A673 (cell line): ENCODE results near the gene CEND1. TPM values are rescaled to one million over a fixed set of nuclear protein-coding genes. Genes with fewer than 3 reads are reported as not detected.

Source experiments
- BruUV-seq: library from RNA; stranded (reverse); fragments of 400-500 nt; replicated peaks from 2 replicates; lab custom pipeline; 2021; lab: Mats Ljungman, UMichigan
- CTCF ChIA-PET: fragments of 300-600 bp; sonication (Branson Sonifier 250); formaldehyde crosslinking; loops from one replicate; lab custom pipeline; 2022; ENCODE audit warnings: antibody characterized with exemption; lab: Charles Lee
- POLR2A ChIA-PET: fragments of 300-600 bp; sonication (Branson Sonifier 250); formaldehyde crosslinking; loops from one replicate; lab custom pipeline; 2022; ENCODE audit warnings: antibody characterized with exemption; ENCODE audit not compliant: low non-redundant PET; lab: Charles Lee
- DNase-seq: peaks from one replicate; pipeline ENCODE4 v3.0.0-alpha.2; 2015; ENCODE audit warnings: low spot score
- H3K27ac ChIP-seq: fragments of 200-600 bp; sonication (generic); 2 replicates; pipeline ENCODE4 v1.5.1; 2016; ENCODE audit warnings: mixed run types, low read depth, mild to moderate bottlenecking, mixed read lengths, antibody characterized with exemption, low read length; ENCODE audit not compliant: poor library complexity, severe bottlenecking
- H3K27me3 ChIP-seq: fragments of 200-600 bp; sonication (generic); replicated peaks from 2 replicates; pipeline ENCODE4 v1.6.1; 2017; ENCODE audit warnings: mixed run types, low read depth, mild to moderate bottlenecking, mixed read lengths, antibody characterized with exemption, low read length; ENCODE audit not compliant: insufficient read depth, poor library complexity
- H3K36me3 ChIP-seq: fragments of 200-600 bp; sonication (generic); 2 replicates; pipeline ENCODE4 v1.6.1; 2016; ENCODE audit warnings: mixed run types, mild to moderate bottlenecking, mixed read lengths, antibody characterized with exemption, low read length; ENCODE audit not compliant: insufficient read depth, poor library complexity, severe bottlenecking
- H3K4me1 ChIP-seq: fragments of 200-600 bp; sonication (generic); 2 replicates; pipeline ENCODE4 v1.6.1; 2017; ENCODE audit warnings: mixed run types, mild to moderate bottlenecking, mixed read lengths, antibody characterized with exemption, low read length; ENCODE audit not compliant: insufficient read depth, poor library complexity, severe bottlenecking
- H3K4me3 ChIP-seq: fragments of 200-600 bp; sonication (generic); 2 replicates; pipeline ENCODE4 v1.5.1; 2016; ENCODE audit warnings: low read depth, mixed run types, mild to moderate bottlenecking, mixed read lengths, low read length; ENCODE audit not compliant: poor library complexity, severe bottlenecking
- H3K9me3 ChIP-seq: fragments of 200-600 bp; sonication (generic); 2 replicates; pipeline ENCODE4 v1.6.1; 2016; ENCODE audit warnings: mixed run types, low read depth, mild to moderate bottlenecking, mixed read lengths, antibody characterized with exemption, low read length; ENCODE audit not compliant: poor library complexity, severe bottlenecking
- CTCF ChIP-seq: fragments of 300-800, 200-600 bp; sonication (generic); conservative IDR thresholded peaks from 2 replicates; pipeline ENCODE4 v1.5.1; 2017; ENCODE audit warnings: low read depth, mild to moderate bottlenecking, antibody characterized with exemption, low read length, moderate library complexity, mixed read lengths
- EZH2 ChIP-seq: fragments of 200-600 bp; sonication (generic); IDR thresholded peaks from 2 replicates; pipeline ENCODE4 v1.6.1; 2017; ENCODE audit warnings: borderline replicate concordance, low read depth, mild to moderate bottlenecking, mixed read lengths, antibody characterized with exemption, low read length; ENCODE audit not compliant: poor library complexity, severe bottlenecking
- intact Hi-C: fragments of 100-400 bp; cut with micrococcal nuclease; formaldehyde crosslinking; loops from one replicate; pipeline ENCODE4 v1.10.0; 2022; ENCODE audit not compliant: unreplicated experiment
- total RNA-seq: library from RNA; stranded (reverse); gene quantifications from 2 replicates; pipeline ENCODE4 v1.2.3, GENCODE V29; 2021

The CEND1 gene
- total RNA-seq, 1 experiment from 2014 or later = 0.52 TPM

GRCh38 chr11:794766-795633 lies 5.1 kb upstream of the CEND1 start:
- intact Hi-C loops = no loop called here

GRCh38 chr11:794013-794765 lies 4.3 kb upstream of the CEND1 start:
- no peaks in the 10 kb centered on the region for H3K9me3 ChIP-seq
- CTCF ChIA-PET = no interaction called here
- intact Hi-C loops = no loop called here
- no peaks in the 10 kb centered on the region for H3K27me3 ChIP-seq
- no peak overlapping the region for H3K4me3 ChIP-seq
- no peak for TF ChIP-seq EZH2
- TF ChIP-seq CTCF = no peak
- POLR2A ChIA-PET = no interaction called here
- peaks cover 10% of the 10 kb centered on the region for H3K4me1 ChIP-seq
- no peak for DNase-seq
- H3K27ac ChIP-seq = no peak overlapping the region
- peaks cover 5% of the 10 kb centered on the region for H3K36me3 ChIP-seq
- BruUV-seq = no TSS peak

More at GRCh38 chr11:794766-795633, 5.1 kb upstream of the CEND1 start:
- CTCF ChIA-PET = no interaction called here
- no peak for TF ChIP-seq CTCF
- no peak for TF ChIP-seq EZH2
- POLR2A ChIA-PET = no interaction called here
- DNase-seq = no peak
- peaks cover 7% of the 10 kb centered on the region for H3K4me1 ChIP-seq
- no peaks in the 10 kb centered on the region for H3K9me3 ChIP-seq
- peak overlapping the region; percentile 75 for H3K4me3 ChIP-seq
- BruUV-seq = no TSS peak
- no peaks in the 10 kb centered on the region for H3K27me3 ChIP-seq
- peak overlapping the region; percentile 61 for H3K27ac ChIP-seq
- peaks cover 9% of the 10 kb centered on the region for H3K36me3 ChIP-seq

- Histone ChIP-seq H3K4me3 (no peak overlapping the region), H3K9me3 (no peaks in the 10 kb centered on the region), H3K27ac (no peak overlapping the region), H3K4me1 (peaks cover 10% of the 10 kb centered on the region), H3K36me3 (peaks cover 2% of the 10 kb centered on the region), H3K27me3 (no peaks in the 10 kb centered on the region)
- intact Hi-C loops = no loop called here
- DNase-seq = no peak
- POLR2A ChIA-PET = no interaction called here
- no peak for TF ChIP-seq EZH2
- TF ChIP-seq CTCF = no peak
- no TSS peak for BruUV-seq
- CTCF ChIA-PET = no interaction called here
These were observed 3.7 kb upstream of the CEND1 start for GRCh38 chr11:793556-793955.
